Astrocyte of the spinal cord (primary cell): ENCODE data around the gene CAV3.
A peak's percentile ranks its signal among the peaks of the same experiment; 100 is the strongest.

ENCODE experiments used
- DNase-seq: peaks from one replicate; pipeline ENCODE4 v3.0.0; 2011; ENCODE audit warnings: low read depth, low spot score
- H3K4me3 ChIP-seq: 2 replicates; pipeline ENCODE4 v1.5.1; 2011; ENCODE audit warnings: low read depth, mild to moderate bottlenecking, low read length, moderate library complexity
- CTCF ChIP-seq: IDR thresholded peaks from 2 replicates; pipeline ENCODE4 v1.5.1; 2012; ENCODE audit warnings: low read depth, mild to moderate bottlenecking, low read length, inconsistent platforms
- in situ Hi-C: cut with HindIII; loops from 2 replicates; pipeline ENCODE4 v1.10.0; 2017; ENCODE audit warnings: low sequenced_read_pairs

CAV3 gene

DNA sequence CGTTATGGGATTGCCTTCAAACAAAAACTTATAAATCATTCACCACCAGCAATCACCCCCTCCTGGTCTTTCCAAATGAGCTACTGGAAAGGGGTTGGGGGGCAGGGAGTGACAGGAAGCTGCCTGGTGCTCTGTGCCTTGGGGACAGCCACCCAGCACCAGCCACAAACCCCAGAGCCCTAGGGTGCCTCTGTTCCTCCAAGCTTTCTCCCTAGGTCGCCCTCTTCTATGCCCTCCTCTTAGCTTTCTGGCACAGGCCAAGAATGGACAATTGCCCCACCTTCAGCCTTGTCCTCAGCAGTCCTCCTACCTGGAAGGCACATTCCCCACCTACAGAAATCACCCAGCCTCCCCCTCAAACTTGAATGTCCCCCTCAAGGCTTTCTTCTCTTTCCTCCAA is 32.5 kb downstream of the CAV3 start:
- TF ChIP-seq CTCF, result no peak
- H3K4me3 ChIP-seq, result peak overlapping the region; percentile 17
- no peak for DNase-seq
- in situ Hi-C loops, result no loop called here

DNA sequence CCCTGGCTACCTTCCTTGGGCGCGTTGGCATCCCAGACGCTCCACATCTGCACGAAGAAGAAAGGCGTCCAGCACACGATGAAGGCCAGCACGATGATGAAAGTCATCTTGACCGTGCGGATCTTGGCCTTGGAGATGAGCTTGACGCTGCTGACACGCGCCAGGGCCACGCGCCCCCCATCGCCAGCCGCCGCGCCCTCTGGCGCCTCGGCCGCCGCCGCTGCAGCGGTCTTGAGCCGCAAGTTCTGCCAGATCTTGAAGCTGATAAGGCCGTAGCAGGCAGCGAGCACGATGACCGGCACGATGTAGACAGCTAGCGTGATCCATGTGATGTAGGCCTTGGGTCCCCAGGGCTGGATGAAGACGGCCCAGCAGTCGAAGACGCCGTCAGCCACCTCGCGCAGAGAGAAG is 33.7 kb downstream of the CAV3 start:
- no peak for TF ChIP-seq CTCF
- no peak for DNase-seq
- H3K4me3 ChIP-seq, result peak overlapping the region; percentile 31
- in situ Hi-C loops, result no loop called here

- H3K4me3 ChIP-seq, result peak overlapping the region; percentile 58
- DNase-seq, result no peak
- in situ Hi-C loops, result no loop called here
- peak; percentile 30 for TF ChIP-seq CTCF
These were observed 34.2 kb downstream of the CAV3 start for GRCh38 chr3:8767667-8768363.

- no peak for TF ChIP-seq CTCF
These were observed 34.9 kb downstream of the CAV3 start for GRCh38 chr3:8768364-8769087.

DNA sequence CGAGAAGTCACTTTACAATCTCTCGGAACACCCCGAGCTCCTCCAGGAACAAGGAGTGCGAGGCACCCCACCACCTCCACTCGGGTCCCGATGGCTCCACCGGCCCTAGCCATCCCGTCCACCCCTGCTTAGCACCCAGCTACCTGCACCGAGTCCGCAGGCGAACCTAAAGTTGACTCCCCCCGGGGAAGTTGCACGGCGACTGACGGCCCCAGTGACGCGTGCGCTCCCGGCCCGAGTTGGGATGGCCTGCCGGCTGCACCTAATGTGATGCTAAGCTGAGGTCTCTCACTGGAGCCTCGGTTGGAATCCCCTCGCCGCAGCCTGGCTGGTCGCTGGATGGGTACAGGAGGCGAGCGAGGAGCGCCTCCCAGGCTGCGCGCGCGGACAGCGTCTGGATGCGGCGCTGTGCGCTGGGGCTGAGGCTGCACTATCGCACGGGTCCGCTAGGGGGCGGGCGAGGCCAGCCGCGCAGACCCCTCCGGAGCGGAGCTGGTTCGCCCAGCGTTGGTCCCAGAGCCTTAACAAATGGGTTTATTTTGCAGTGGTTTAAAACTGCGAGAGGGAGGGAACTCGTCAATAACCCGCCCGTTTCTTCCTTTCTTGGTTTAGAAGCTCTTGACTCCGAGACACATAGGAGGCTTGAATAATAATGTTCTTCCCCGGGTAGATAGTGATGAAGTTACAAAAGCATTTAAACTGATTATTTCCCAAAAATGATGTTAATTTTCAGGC is 35.7 kb downstream of the CAV3 start, which contains the start of gene OXTR:
Gene OXTR (minus strand): TSS at position 526 of the 735 bp plus-strand sequence. CDS start 1,426 bp downstream, outside the sequence.
- TF ChIP-seq CTCF, result peak; percentile 96
- peak; percentile 86 for DNase-seq
- peak within 1 kb of the TSS; percentile 58 for H3K4me3 ChIP-seq
- in situ Hi-C loops, result no loop called here

More at GRCh38 chr3:8768364-8769087, 34.9 kb downstream of the CAV3 start:
- peak overlapping the region; percentile 58 for H3K4me3 ChIP-seq
- in situ Hi-C loops, result no loop called here
- no peak for DNase-seq

GRCh38 chr3:8773941-8774542 is 40.4 kb downstream of the CAV3 start:
- in situ Hi-C loops, result no loop called here
- H3K4me3 ChIP-seq, result no peak overlapping the region
- DNase-seq, result no peak
- no peak for TF ChIP-seq CTCF
